K562 (cell line): Measurements from ENCODE around the gene TUBB1. TPM values are rescaled to one million over a fixed set of nuclear protein-coding genes. Genes with fewer than 3 reads are reported as not detected.
A peak's percentile ranks its signal among the peaks of the same experiment; 100 is the strongest.

Experiments
- ESRRB ChIP-seq: fragments of 250-450 bp; sonication (Bioruptor Pico); IDR thresholded peaks from 2 replicates; pipeline ENCODE4 v1.5.0; 2020; ENCODE audit warnings: mild to moderate bottlenecking, moderate library complexity, borderline replicate concordance
- KDM2B ChIP-seq: fragments of 250-450 bp; sonication (Bioruptor Pico); IDR thresholded peaks from 2 replicates; pipeline ENCODE4 v1.8.0; 2021; ENCODE audit warnings: mild to moderate bottlenecking, moderate library complexity
- MCM5 ChIP-seq: fragments of 450-650 bp; IDR thresholded peaks from 2 replicates; pipeline ENCODE4 v1.6.1; 2016; ENCODE audit warnings: low read depth
- MITF ChIP-seq: IDR thresholded peaks from 2 replicates; pipeline ENCODE4 v1.6.1; 2014; ENCODE audit warnings: antibody characterized with exemption
- NFATC3 ChIP-seq: fragments of 450-650 bp; IDR thresholded peaks from 2 replicates; pipeline ENCODE4 v1.6.1; 2017; ENCODE audit warnings: mild to moderate bottlenecking
- NFE2L1 ChIP-seq: fragments of 450-650 bp; IDR thresholded peaks from 2 replicates; pipeline ENCODE4 v1.6.1; 2016; ENCODE audit warnings: missing genetic modification characterization, low read depth, mild to moderate bottlenecking, missing compliant biosample characterization, moderate library complexity, borderline replicate concordance
- SIX5 ChIP-seq, 2 experiments: IDR thresholded peaks; 2 replicates each; pipeline ENCODE4 v1.6.1; 2011; ENCODE audit warnings: low read length in 2 of 2, borderline replicate concordance in 1 of 2, low read depth in 1 of 2, mild to moderate bottlenecking in 1 of 2, moderate library complexity in 1 of 2; ENCODE audit not compliant: insufficient read depth in 1 of 2
- SMAD2 ChIP-seq: fragments of 150-350 bp; IDR thresholded peaks from 2 replicates; pipeline ENCODE4 v1.6.1; 2014; ENCODE audit warnings: low read depth, mild to moderate bottlenecking, low read length
- THRAP3 ChIP-seq: fragments of 450-650 bp; IDR thresholded peaks from 2 replicates; pipeline ENCODE4 v1.6.1; 2016; ENCODE audit warnings: mild to moderate bottlenecking, inconsistent platforms, borderline replicate concordance
- ZC3H11A ChIP-seq: IDR thresholded peaks from 2 replicates; pipeline ENCODE4 v1.6.1; 2012; ENCODE audit warnings: low read depth, low read length, improper control_type of control experiment
- ZFPM2 ChIP-seq: fragments of 250-450 bp; sonication (Bioruptor Pico); IDR thresholded peaks from 2 replicates; pipeline ENCODE4 v1.5.1; 2022; ENCODE audit warnings: mild to moderate bottlenecking
- ZNF282 ChIP-seq: sonication (generic); formaldehyde crosslinking; IDR thresholded peaks from 2 replicates; pipeline ENCODE4 v1.8.1; 2023; ENCODE audit warnings: missing genetic modification reagents
- ZNF436 ChIP-seq: fragments of 250-450, 450-650 bp; sonication (Bioruptor Pico); formaldehyde crosslinking; IDR thresholded peaks from 2 replicates; pipeline ENCODE4 v1.7.0; 2020; ENCODE audit warnings: mild to moderate bottlenecking
- ZNF639 ChIP-seq, 2 experiments: fragments of 200-800 bp in 1 of 2; sonication (Bioruptor generic) in 1 of 2; sonication (generic) in 1 of 2; formaldehyde crosslinking in 1 of 2; IDR thresholded peaks in 1 of 2; conservative IDR thresholded peaks in 1 of 2; 2 replicates each; pipeline versions ENCODE4 v1.5.0 to v1.6.1; 2016 to 2020; ENCODE audit warnings: missing compliant biosample characterization in 1 of 2, missing genetic modification characterization in 1 of 2, missing genetic modification reagents in 1 of 2
- ZNF75A ChIP-seq: fragments of 450-650 bp; formaldehyde crosslinking; IDR thresholded peaks from 2 replicates; pipeline ENCODE4 v1.4.0; 2020; ENCODE audit warnings: mild to moderate bottlenecking
- polyA plus RNA-seq, 8 experiments: library from polyadenylated mRNA; depleted of rRNA in 4 of 8; stranded (reverse) in 5 of 8; unstranded in 3 of 8; fragments of >200 nt; fragmentation: Nextera tagmentation in 2 of 8; fragmentation: Illumina TruSeq in 1 of 8; extraction: Ambion mirVana in 2 of 8; extraction: Trizol in 1 of 8; gene quantifications; 2 replicates each; pipeline versions ENCODE4 v1.2.1 to v1.2.3, GENCODE V29; 2011 to 2014; ENCODE audit warnings: inconsistent platforms in 1 of 8, missing spikeins in 1 of 8
- total RNA-seq, 7 experiments: library from RNA; depleted of rRNA in 6 of 7; stranded (reverse); fragments of >200 nt in 6 of 7; fragmentation: Illumina TruSeq in 2 of 7; extraction: Trizol in 2 of 7; gene quantifications; 2 replicates each; pipeline versions ENCODE4 v1.2.1 to v1.2.3, GENCODE V29; 2011 to 2021; ENCODE audit warnings: low replicate concordance in 1 of 7
- TF ChIP-seq, protein P1 (sequence below): fragments of 200-800 bp; sonication (Bioruptor generic); IDR thresholded peaks from 2 replicates; pipeline ENCODE4 v1.6.1; 2017; ENCODE audit warnings: missing genetic modification characterization, missing compliant biosample characterization
- TF ChIP-seq, protein P2 (sequence below), 3 experiments: fragments of 200-800 bp in 1 of 3; fragments of 250-450 bp in 1 of 3; fragments of 450-650 bp in 1 of 3; sonication (Bioruptor Pico) in 1 of 3; sonication (Bioruptor generic) in 1 of 3; formaldehyde crosslinking in 1 of 3; IDR thresholded peaks; 2 replicates each; pipeline versions ENCODE4 v1.6.1 to v1.8.0; 2016 to 2022; ENCODE audit warnings: mild to moderate bottlenecking in 2 of 3, missing genetic modification characterization in 2 of 3, missing compliant biosample characterization in 1 of 3, moderate library complexity in 1 of 3

The TUBB1 gene
- total and polyA plus RNA-seq, 9 of the 15 experiments (the other 6 are each of a cell fraction or from before 2014, with no cell fraction given) = 1.5 to 3.9 (median 2.4) TPM

DNA sequence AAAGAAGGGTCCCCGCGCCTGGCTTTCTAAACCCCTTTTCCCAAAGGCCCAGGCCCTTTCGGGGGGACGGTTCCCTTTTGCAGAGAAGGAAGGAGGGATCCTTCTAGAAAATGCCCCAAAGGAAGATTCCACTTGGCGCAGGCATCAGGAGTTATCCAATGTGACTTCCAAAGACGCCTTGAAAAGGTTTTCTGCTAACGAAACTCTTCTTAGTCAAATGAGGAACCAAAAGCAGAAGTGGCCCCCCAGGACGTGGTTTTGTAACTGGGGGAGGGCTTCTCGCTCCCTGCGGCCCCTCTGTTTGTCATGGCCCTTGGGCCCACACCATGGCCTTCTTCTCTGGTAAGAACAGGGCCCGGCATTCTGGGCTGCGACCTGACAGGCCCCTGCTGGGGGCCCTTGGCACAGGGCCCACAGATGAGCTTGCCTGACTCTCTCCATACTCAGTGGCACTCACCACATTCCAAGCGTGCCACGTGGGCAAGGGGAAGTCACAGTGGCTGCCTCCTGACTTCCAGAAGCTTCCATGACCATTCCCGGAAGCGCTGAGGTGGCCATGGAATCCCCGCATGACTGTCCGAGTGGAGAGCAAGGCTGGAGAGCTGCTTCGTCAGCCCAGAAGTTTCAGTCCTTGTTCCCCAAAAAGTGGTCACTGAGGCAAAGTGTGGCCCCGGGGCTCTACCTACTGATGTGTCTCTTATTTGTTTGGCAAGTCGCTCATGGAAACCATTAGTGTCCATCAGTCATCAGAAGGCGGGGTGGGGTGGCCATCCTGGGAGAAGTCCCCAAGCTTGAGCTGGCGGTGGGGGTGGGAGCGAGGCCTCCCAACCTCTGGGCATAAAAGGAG lies 11.3 kb upstream of the TUBB1 start (continued):
- TF ChIP-seq ZNF75A (CRISPR knock-in tag) (no peak), MITF (no peak), ZFPM2 (CRISPR knock-in tag) (no peak), NFATC3 (no peak), THRAP3 (no peak), ZNF282 (CRISPR knock-in tag) (no peak), ZNF639 (CRISPR knock-in tag; conservative IDR thresholded peaks at IDR 0.05 in 1 of 2, IDR thresholded peaks at IDR 0.05 in 1 of 2) (no peak; a peak in 1 of 4 replicates), MCM5 (no peak), NFE2L1 (tag) (no peak), KDM2B (no peak), ESRRB (CRISPR knock-in tag) (no peak), SMAD2 (no peak), SIX5 (IDR thresholded peaks at IDR 0.05; ENCODE audit: borderline replicate concordance in 1 of 2, insufficient read depth in 1 of 2, low read depth in 1 of 2, low read length in 2 of 2) (no peak), ZNF436 (CRISPR knock-in tag) (no peak), ZC3H11A (no peak)
- TF ChIP-seq, protein P1, sequence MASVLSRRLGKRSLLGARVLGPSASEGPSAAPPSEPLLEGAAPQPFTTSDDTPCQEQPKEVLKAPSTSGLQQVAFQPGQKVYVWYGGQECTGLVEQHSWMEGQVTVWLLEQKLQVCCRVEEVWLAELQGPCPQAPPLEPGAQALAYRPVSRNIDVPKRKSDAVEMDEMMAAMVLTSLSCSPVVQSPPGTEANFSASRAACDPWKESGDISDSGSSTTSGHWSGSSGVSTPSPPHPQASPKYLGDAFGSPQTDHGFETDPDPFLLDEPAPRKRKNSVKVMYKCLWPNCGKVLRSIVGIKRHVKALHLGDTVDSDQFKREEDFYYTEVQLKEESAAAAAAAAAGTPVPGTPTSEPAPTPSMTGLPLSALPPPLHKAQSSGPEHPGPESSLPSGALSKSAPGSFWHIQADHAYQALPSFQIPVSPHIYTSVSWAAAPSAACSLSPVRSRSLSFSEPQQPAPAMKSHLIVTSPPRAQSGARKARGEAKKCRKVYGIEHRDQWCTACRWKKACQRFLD (CRISPR knock-in tag) = 0 out of 2 replicates have a peak, but pooled peaks have one; percentile 42
- TF ChIP-seq, protein P2, sequence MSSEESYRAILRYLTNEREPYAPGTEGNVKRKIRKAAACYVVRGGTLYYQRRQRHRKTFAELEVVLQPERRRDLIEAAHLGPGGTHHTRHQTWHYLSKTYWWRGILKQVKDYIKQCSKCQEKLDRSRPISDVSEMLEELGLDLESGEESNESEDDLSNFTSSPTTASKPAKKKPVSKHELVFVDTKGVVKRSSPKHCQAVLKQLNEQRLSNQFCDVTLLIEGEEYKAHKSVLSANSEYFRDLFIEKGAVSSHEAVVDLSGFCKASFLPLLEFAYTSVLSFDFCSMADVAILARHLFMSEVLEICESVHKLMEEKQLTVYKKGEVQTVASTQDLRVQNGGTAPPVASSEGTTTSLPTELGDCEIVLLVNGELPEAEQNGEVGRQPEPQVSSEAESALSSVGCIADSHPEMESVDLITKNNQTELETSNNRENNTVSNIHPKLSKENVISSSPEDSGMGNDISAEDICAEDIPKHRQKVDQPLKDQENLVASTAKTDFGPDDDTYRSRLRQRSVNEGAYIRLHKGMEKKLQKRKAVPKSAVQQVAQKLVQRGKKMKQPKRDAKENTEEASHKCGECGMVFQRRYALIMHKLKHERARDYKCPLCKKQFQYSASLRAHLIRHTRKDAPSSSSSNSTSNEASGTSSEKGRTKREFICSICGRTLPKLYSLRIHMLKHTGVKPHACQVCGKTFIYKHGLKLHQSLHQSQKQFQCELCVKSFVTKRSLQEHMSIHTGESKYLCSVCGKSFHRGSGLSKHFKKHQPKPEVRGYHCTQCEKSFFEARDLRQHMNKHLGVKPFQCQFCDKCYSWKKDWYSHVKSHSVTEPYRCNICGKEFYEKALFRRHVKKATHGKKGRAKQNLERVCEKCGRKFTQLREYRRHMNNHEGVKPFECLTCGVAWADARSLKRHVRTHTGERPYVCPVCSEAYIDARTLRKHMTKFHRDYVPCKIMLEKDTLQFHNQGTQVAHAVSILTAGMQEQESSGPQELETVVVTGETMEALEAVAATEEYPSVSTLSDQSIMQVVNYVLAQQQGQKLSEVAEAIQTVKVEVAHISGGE (CRISPR knock-in tag; IDR thresholded peaks at IDR 0.05) = no peak
